HCEC 1CT (cell line): ENCODE measurements around the gene DARS2.
"Not testable (repeated sequence)": the region's sequence is repeated elsewhere in the genome, so short reads cannot be mapped to it uniquely, and the experiment has no call there.

ENCODE experiments used
- DNase-seq: peaks from one replicate; pipeline ENCODE4 v3.0.0-alpha.2; 2017

Gene DARS2, protein sequence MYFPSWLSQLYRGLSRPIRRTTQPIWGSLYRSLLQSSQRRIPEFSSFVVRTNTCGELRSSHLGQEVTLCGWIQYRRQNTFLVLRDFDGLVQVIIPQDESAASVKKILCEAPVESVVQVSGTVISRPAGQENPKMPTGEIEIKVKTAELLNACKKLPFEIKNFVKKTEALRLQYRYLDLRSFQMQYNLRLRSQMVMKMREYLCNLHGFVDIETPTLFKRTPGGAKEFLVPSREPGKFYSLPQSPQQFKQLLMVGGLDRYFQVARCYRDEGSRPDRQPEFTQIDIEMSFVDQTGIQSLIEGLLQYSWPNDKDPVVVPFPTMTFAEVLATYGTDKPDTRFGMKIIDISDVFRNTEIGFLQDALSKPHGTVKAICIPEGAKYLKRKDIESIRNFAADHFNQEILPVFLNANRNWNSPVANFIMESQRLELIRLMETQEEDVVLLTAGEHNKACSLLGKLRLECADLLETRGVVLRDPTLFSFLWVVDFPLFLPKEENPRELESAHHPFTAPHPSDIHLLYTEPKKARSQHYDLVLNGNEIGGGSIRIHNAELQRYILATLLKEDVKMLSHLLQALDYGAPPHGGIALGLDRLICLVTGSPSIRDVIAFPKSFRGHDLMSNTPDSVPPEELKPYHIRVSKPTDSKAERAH

GRCh38 chr1:173824315-173825081 is at the start of gene DARS2, which contains the start of gene CENPL:
TSS of gene DARS2 (plus strand) at chr1:173824673. CDS start at chr1:173825230, 557 bp downstream.
TSS of gene CENPL (minus strand) at chr1:173824883. CDS start at chr1:173811299, 13,584 bp downstream.
- DNase-seq: peak; percentile 99

GRCh38 chr1:173775578-173776226 is 48.8 kb upstream of the DARS2 start:
- no peak for DNase-seq

GRCh38 chr1:173779936-173780335 is 44.5 kb upstream of the DARS2 start:
- no peak for DNase-seq

GRCh38 chr1:173784997-173785396 is 39.5 kb upstream of the DARS2 start:
- no peak for DNase-seq

DNA sequence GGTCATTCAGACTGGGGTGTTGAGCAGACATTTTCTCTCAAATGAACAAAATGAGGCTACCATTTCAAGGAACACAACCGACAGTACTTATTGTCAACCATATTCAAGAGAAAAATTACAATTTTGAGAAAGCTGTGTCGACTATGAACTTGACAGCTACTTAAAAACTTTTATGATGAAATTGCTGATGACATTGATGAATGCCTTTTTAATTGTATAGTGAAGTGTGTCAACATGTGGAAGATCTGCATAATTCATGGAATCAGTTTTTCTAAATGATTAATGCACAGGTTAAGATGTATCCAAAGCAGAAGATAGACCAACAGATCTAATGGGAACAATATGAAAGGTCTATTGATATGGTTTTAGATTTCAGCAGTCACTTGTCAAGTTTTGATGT is 34.6 kb upstream of the DARS2 start:
- DNase-seq: no peak

- DNase-seq: no peak
Observed at GRCh38 chr1:173798078-173798477, 26.4 kb upstream of the DARS2 start.

DNA sequence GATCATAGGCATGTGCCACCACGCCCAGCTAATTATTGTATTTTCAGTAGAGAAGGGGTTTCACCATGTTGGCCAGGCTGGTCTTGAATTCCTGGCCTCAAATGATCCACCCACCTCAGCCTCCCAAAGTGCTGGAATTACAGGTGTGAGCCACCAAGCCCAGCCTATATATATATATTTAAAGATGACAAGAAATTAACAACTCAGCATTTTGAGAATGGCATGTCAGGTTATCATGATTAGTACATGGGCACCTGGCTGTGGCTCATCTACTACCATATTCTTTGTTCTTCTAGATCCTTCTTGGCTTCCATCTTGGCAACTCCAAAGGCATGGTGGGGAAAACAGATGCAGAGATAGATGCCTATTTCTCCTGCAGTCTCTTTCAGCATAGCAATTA is 24.5 kb upstream of the DARS2 start:
- DNase-seq: not testable (repeated sequence)

- DNase-seq: no peak
Observed at GRCh38 chr1:173802961-173803360, 21.5 kb upstream of the DARS2 start.

DNA sequence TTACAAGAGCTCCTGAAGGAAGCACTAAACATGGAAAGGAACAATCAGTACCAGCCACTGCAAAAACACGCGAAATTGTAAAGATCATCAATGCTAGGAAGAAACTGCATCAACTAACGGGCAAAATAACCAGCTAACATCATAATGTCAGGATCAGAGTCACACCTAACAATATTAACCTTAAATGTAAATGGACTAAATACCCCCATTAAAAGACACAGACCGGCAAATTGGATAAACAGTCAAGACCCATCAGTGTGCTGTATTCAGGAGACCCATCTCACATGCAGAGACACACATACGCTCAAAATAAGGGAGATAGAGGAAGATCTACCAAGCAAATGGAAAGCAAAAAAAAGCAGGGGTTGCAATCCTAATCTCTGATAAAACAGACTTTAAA is 10.8 kb upstream of the DARS2 start:
- not testable (repeated sequence) for DNase-seq

DNA sequence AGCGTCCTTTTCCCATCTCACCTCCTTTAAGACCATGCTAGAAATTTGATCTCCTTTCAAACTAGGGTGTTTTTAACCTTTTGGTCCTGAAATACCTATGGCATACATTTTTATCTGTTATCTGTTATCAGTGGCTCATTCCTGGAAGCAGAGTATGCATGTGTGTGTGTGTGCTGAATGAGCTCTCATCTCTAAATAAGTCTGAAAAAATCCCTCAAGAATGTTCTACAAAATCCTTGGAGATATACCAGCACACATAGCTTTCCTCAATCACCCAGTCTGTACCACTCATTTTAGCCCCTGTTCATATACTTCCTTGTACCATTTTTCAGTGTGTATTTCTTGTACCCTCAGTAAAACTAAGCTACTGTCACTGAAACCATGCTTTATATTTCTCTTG is 6.0 kb upstream of the DARS2 start:
- no peak for DNase-seq

DNA sequence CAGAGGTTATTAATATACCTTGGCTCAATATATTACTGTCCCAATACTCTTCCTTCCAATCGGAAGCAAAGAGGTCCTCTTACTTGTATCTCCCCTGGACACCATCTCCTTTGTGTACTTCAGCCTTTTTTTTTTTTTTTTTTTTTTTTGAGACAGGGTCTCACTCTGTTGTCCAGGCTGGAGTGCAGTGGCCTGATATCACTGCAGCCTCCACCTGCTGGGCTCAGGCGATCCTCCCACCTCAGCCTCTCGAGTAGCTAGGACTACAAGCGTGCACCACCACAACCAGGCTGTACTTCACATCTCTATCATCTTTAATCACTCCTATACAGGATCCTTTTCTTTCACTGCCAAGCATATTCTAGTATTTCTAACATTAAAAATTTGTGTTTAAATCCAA is 2.8 kb upstream of the DARS2 start:
- no peak for DNase-seq

DNA sequence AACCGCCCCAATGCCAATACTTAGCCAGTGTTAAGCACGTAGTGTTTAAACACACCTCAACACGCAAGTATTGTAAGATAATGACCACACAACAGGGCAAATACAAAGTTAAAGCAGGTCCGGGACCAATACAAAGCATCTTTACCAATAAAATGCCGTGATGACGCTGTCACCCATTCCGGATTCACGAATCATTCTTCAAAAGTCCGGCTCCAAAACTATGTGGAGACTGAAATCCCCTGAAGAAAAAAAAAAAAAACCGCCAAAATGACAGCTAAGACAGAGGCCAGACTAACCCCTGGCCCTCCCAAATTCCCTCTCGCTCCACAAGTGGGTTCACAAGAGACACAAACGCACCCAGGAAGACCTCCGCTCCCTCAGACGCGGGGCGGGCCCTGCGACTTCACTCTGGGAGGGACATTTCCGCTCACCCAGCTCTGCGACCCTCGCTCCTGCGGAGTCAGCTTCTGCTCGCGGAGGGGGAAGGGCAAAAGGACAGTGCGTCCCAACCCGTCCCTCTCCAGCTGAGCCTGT is 625 bp upstream of the DARS2 start:
- DNase-seq: no peak

DNA sequence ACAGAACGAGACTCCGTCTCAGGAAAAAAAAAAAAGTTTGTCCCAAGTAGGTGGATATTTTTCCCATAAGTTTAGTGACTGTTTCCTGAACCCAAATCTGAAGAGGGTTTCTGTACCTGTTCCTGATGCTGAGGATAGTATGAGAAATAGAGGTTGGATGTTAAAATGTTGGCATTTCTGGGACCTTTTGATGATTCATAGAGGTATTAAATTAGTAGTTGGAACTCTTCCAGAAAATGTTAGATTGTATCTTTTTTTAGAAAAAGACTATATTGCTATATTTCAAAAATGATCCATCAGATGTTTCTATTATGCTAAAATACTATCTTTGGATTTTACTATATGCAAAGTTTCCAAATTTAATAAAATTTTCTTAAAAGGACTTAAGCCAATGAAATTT is 3.1 kb downstream of the DARS2 start:
- DNase-seq: no peak

GRCh38 chr1:173832748-173833147 is 8.3 kb downstream of the DARS2 start:
- DNase-seq: no peak

GRCh38 chr1:173852105-173852504 is 27.6 kb downstream of the DARS2 start:
- peak; percentile 61 for DNase-seq

DNA sequence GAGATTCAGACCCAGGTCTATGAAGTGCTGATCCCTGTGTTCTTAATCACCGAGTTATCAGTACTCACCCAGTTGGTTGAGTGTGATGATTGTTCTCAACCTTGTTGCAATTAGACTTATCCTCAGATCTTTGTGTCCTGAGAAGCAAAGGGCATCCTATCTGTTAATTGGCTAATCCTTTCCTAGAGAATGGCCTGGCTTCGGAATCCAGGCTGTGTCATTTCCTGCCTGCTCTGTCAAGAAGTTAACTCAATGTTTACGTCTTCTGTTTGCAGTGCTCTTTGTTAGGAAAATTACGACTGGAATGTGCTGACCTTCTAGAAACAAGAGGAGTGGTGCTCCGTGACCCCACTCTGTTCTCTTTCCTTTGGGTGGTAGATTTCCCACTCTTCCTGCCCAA is 28.6 kb downstream of the DARS2 start:
- peak; percentile 71 for DNase-seq

- DNase-seq: no peak
Observed at GRCh38 chr1:173856014-173856413, 31.5 kb downstream of the DARS2 start.

DNA sequence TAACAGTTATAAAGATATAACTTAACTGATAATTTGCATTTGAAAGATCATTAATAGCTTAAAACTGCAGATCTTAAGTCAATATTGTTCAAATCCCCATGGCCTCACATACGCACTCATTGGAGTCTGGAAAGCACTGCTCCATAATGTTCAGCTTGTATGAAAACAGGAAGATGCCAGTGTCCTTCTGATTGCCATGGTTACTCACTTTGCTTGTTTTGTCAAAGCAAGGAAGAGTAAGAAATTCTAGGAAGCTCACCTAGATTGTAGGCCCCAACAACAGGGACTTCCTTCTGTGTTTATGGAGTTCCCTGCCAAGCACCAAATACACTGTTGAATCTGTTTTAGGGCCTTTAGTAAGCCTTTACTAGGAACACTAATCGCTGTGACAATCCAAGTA is 32.4 kb downstream of the DARS2 start:
- no peak for DNase-seq

- no peak for DNase-seq
Observed at GRCh38 chr1:173857363-173857917, 33.0 kb downstream of the DARS2 start.

DNA sequence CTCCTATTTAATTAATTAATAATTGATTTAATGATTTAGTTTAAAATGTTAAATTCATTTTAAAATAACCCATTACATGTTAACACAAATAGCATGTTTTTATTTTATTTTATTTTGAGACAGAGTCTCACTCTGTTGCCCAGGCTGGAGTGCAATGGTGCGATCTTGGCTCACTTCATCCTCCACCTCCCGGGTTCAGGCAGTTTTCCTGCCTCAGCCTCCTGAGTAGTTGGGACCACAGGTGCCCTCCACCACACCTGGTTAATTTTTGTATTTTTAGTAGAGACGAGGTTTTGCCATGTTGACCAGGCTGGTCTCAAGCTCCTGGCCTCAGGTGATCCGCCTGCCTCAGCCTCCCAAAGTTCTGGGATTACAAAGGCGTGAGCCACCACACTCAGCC is 35.1 kb downstream of the DARS2 start:
- not testable (repeated sequence) for DNase-seq

GRCh38 chr1:173860065-173860464 is 35.6 kb downstream of the DARS2 start:
- no peak for DNase-seq

DNA sequence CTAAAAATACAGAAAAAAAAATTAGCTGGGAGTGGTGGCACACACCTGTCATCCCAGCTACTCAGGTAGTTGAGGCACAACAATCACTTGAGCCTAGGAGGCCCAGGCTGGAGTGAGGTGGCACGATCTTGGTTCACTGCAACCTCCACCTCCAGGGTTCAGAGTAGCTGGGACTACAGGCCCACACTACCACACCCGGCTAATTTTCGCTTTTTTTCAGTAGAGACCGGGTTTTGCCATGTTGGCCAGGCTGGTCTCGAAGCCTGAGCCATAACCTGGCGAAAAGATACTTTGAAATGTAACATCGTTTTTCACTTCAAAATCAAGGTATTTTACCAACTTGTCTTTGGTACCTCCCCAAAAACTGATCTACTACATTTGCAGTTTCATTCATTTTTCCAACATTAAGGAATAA is 37.3 kb downstream of the DARS2 start:
- no peak for DNase-seq
